NCI-H69 (cell line): ENCODE data around the gene TTLL5.

Experiments used
- DNase-seq: peaks from one replicate; lab custom pipeline; 2025; lab: John Stamatoyannopoulos, UW

The TTLL5 gene

GRCh38 chr14:75742867-75743266 lies 81.8 kb downstream of the TTLL5 start:
- no peak for DNase-seq

- no peak for DNase-seq
These were observed 86.9 kb downstream of the TTLL5 start for GRCh38 chr14:75747899-75748298.

- DNase-seq, result no peak
These were observed 87.3 kb downstream of the TTLL5 start for GRCh38 chr14:75748336-75748735.

- DNase-seq, result no peak
These were observed 90.2 kb downstream of the TTLL5 start for GRCh38 chr14:75751296-75751695.

GRCh38 chr14:75752086-75752485 lies 91.0 kb downstream of the TTLL5 start:
- DNase-seq, result no peak

- DNase-seq, result no peak
These were observed 92.0 kb downstream of the TTLL5 start for GRCh38 chr14:75752907-75753594.

- DNase-seq, result no peak
These were observed 92.7 kb downstream of the TTLL5 start for GRCh38 chr14:75753696-75754095.

- no peak for DNase-seq
These were observed 96.8 kb downstream of the TTLL5 start for GRCh38 chr14:75757644-75758402.

GRCh38 chr14:75764020-75764419 lies 103.0 kb downstream of the TTLL5 start:
- no peak for DNase-seq

GRCh38 chr14:75769047-75769685 lies 108.1 kb downstream of the TTLL5 start:
- DNase-seq, result no peak

- DNase-seq, result no peak
These were observed 109.6 kb downstream of the TTLL5 start for GRCh38 chr14:75770635-75771034.

- DNase-seq, result no peak
These were observed 110.5 kb downstream of the TTLL5 start for GRCh38 chr14:75771595-75771994.

GRCh38 chr14:75773046-75773445 lies 112.0 kb downstream of the TTLL5 start:
- DNase-seq, result no peak

GRCh38 chr14:75781096-75781495 lies 120.0 kb downstream of the TTLL5 start:
- no peak for DNase-seq

GRCh38 chr14:75783184-75783583 lies 122.1 kb downstream of the TTLL5 start:
- no peak for DNase-seq

- DNase-seq, result no peak
These were observed 122.7 kb downstream of the TTLL5 start for GRCh38 chr14:75783602-75784313.

- DNase-seq, result no peak
These were observed 123.3 kb downstream of the TTLL5 start for GRCh38 chr14:75784314-75784686.

- no peak for DNase-seq
These were observed 132.8 kb downstream of the TTLL5 start for GRCh38 chr14:75793806-75794205.

- peak; percentile 27 for DNase-seq
These were observed 133.6 kb downstream of the TTLL5 start for GRCh38 chr14:75794615-75795038.

GRCh38 chr14:75800792-75801191 lies 139.7 kb downstream of the TTLL5 start:
- peak; percentile 10 for DNase-seq

GRCh38 chr14:75802486-75802885 lies 141.4 kb downstream of the TTLL5 start:
- no peak for DNase-seq

GRCh38 chr14:75803765-75804164 lies 142.7 kb downstream of the TTLL5 start:
- DNase-seq, result no peak
